NCI-H82 treated with DMSO at 0.1 percent for 48 hours (cell line): ENCODE data around the gene WDR19.
"Not testable (repeated sequence)": the region's sequence is repeated elsewhere in the genome, so short reads cannot be mapped to it uniquely, and the experiment has no call there.

Source experiments
- DNase-seq: peaks from one replicate; lab custom pipeline; 2025; ENCODE audit not compliant: unreplicated experiment; lab: John Stamatoyannopoulos, UW

The WDR19 gene

DNA sequence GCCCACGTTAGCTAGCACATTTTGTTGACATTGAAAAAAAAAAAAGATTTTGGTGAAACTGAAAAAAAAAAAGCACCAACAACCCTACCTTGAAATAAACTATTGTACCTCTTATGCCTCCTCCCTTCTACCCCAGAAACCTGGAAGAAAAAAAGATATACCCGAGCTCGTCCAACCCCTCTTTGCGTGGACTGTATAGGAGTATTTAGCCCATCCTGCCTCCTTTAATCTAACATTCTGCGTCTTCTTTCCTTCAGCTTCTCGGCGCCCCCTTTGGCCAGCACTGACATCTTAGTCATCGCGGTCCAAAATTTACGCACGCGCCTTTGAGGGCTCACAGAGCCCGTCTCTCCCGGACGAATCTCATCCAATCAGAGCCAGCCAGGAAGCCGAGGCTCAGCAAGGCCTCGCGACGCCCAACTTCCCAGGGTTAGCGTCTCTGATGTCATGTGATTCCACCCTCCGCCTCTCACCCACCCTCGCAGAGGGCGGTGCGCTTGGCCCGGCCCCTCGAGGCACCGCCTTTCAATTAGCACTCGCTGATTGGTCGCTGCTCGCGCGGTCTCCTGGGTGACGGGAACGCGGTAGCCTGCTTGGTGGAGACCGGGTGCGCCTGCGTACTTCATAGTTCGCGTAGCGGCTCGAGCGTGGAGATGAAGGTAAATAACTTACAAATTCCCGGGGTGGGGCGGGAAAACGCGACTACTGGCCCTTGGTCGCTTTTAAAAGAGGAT is at the start of gene WDR19:
Gene WDR19, plus strand, starts transcription at position 625 of the 734 bp plus-strand sequence. Its CDS starts 29 bp downstream, at position 654.
- peak; percentile 92 for DNase-seq

DNA sequence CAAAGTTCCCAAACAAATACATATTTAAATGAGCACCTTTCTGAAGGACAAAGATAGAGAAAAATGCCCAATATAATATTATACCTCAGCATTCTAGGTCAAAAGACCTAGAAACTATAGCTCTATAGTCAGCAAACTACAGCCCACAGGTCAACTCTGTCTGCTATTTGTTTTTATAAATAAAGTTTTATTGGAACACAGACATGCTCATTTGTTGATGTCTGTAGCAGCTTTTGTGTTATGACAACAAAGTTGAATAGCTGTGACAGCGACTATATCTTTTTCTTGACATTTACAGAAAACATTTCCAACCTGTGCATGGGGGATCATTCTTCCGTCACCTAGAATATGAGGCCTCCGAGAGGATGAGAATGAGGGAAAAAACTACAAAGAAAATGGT is 48.7 kb upstream of the WDR19 start:
- DNase-seq, result no peak

DNA sequence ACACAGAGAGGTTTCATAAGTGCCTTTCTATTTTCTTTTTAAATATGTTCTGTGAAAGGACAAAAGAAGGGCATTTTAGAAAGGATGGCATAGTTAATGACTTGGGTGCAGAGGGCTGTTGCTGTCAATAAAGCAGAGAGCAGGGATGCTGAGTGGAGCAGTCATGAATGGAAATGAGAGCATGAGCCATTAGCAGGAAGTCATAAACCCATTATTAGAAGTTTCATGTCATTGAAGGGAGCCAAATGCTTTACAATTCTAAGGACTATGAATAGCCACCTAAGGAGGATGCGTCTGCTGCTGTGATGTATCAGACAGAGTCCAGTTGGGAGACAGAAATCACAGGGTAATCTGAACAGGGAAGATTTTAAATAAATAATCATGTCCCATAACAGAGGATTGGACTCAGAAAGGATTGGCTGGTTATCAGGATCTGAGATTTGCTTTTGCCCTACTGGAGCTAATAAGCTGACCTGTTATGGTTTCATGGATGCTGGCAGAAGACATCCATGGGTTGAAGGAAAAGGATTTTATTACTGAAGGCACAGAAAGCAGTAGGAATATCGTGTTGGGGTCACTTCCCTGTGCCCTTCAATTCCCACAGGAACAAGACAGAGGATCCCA is 47.5 kb upstream of the WDR19 start:
- no peak for DNase-seq

DNA sequence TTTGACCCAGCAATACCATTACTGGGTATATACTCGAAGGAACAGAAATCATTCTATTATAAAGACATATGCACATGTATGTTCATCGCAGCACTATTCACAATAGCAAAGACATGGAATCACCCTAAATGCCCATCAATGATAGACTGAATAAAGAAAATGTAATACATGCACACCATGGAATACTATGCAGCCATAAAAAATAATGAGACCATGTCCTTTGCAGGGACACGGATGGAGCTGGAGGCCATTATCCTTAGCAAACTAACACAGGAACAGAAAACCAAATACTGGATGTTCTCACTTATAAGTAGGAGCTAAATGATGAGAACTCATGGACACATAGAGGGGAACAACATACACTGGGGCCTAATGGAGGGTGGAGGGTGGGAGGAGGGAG is 44.1 kb upstream of the WDR19 start:
- not testable (repeated sequence) for DNase-seq

DNA sequence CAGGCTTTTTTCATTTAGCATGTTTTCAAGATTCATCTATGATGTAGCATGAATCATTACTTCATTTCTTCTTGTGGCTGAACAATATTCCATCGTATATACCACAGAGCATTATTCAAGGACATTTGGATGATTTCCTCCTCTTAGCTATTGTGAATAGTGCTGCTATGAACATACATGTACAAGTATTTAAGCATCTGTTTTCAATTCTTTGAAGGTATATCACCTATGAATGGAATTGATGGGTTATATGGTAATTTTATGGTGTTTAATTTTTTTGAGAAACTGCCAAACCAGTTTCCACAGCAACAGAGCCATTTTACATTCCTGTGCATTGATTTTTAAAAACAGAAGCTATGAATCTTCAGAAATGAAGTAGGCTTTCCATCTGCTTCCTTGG is 36.1 kb upstream of the WDR19 start:
- no peak for DNase-seq

DNA sequence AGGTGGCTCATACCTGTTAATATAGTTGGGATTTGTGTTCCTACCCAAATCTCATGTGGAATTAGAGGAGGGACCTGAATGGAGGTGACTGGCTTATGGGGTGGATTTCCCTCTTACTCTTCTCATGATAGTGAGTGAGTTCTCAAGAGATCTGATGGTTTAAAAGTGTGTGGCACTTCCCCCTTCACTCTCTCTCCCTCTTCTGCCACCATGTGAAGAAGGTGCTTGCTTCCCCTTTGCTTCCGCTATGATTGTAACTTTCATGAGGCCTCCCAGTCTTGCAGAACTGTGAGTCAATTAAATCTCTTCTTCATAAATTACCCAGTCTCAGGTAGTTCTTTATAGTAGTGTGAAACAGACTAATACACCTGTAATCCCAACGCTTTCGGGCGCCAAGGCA is 28.3 kb upstream of the WDR19 start:
- DNase-seq, result no peak

DNA sequence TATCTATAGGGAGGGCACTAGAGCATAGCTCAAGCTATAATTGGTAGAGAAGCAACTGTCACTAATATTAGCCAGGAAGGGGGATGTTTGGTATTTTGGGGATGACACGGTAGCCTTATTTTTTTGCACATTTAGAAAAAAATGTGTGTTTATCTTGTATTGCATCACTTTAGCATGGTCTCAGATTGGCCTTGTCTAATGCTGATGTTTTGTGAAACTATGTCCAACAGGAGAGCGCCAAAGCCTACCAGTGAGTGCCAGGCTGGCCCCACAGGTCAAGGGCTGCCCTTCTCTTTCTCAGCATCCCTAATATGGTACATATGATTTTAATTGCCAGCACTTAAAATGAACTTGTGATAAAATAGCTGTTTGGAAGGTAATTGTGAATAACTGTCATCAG is 24.8 kb upstream of the WDR19 start:
- no peak for DNase-seq

DNA sequence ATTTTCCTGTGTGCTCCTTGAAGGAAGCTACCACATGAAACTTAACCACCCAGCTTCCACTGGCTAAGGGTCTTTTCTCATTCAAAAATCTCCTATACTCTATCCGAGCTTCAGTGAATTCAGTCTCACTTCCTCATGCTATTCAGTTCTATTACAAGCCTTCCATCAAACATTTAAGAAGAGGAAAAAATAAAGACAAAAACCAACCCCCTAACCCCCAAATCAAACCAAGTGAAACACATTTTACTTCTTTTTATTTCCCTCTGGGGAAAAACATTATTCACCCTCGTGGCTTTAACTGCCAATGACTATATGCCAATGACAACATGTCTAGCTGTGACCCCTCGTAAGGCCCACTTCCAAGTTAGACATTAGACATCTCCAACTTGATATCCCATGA is 16.2 kb upstream of the WDR19 start:
- DNase-seq, result no peak

DNA sequence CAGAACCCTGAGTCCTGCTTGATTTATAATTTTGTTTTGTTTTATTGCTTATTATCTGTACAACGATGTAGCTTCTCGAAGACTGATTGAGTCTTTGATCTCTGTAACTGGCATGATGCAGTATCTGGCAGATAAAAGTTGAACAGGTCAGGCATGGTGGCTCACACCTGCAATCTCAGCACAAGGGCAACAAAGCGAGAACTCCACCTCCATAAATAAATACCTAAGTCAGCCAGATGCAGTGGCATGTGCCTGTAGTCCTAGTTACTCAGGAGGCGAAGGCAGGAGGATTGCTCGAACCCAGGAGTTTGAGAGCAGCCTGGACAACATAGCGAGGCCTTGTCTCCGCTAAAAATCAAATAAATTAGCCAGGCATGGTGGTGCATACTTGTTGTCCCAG is 15.7 kb upstream of the WDR19 start:
- DNase-seq, result no peak

DNA sequence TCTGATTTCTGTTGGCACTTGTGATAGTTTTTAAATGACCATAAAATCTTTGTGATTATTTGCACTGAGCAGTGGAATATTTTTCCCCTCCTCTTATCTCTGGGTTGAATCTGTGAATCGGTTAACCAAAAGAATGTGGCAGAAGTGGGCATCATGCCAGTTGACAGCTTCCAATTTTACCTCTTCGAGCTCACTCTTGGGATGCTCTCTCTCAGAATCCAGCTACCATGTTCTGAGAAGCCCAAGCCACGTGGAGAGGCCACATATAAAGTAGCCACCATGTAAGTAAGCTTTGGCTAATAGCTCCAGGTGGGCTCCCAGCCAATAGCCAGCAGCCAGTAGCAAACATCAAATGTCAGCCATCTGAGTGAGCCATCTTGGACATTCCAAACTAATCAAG is 12.9 kb upstream of the WDR19 start:
- DNase-seq, result no peak

DNA sequence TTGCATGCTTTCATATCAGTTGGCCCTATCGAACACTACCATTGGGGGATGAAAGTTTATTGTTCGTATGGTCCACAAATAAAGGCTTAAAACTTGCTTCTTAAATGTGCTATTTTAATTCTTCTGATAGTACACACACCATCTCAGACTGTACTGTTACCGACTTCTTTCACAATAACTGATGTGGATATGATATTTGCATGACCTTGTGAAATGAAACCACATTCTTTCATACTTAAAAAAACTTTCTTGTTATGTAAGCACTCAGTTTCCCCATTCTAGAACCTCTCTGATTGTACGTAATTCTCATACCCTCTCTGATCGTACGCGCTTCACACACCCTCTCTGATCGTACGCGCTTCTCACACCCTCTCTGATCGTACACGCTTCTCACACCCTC is 12.0 kb upstream of the WDR19 start:
- no peak for DNase-seq

DNA sequence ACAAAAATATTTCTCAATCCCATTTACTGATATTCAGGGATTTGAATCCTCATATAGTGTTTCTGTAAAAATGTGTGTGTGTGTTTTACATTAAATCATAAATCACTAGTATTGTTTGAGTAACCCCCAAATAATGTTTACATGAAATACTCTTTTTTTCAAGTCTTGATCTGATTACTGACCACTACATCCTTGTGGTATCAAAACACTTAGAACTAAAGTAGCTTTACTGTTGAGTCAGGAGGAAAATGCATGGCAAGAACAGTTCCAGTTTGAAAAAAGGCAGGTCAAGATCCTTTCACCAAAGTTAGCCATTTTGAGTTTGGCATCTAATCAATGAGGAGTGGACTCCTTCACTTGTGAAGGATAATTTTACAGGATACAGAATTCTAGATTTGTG is 3.6 kb upstream of the WDR19 start:
- no peak for DNase-seq

DNA sequence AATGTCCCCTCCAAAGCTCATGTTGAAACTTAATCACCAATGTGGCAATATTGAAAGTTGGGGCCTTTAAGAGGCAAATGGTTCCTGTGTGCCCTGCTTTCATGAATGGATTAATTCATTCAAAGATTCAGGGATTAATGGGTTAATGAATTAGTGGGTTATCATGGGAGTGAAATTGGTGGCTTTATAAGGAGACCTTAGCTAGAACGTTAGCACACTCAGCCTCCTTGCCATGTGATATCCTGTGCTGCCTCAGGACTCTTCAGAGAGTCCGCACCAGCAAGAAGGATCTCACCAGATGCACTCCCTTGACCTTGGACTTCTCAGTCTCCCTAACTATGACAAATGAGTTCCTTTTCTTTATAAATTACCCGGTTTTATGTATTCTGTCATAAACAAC is 2.6 kb upstream of the WDR19 start:
- DNase-seq, result no peak

DNA sequence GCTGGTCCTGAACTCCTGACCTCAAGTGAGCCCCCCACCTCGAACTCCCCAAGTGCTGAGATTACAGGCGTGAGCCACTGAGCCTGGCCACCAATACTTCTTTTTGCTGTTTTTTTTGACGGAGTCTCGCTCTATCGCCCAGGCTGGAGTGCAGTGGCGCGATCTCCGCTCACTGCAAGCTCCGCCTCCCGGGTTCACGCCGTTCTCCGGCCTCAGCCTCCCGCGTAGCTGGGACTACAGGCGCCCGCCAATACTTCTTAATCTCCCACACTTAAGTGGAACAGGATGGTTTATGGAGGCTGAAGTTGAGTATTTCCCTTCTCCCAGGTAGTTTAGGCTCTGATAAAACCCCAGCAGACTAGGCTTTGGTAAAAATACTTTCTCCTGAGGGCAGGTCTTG is 1.7 kb upstream of the WDR19 start:
- not testable (repeated sequence) for DNase-seq

DNA sequence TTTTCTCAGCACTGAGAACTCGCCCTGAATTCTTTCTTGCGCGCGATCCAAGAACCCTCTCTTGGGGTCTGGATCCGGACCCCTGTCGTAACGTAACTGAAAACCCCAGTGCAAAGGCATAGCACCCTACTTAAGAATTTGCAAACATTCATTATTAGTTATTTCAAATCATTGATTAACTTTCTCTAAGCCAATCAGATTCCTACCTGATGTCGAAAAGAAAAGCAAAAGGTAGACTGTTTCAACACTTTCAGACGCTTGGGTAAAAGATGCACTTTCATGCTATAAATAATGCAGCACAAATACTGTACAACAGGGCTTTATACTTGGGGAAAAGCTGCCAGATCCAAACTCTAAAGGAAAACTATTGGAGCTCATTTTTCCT is 817 bp upstream of the WDR19 start:
- no peak for DNase-seq

DNA sequence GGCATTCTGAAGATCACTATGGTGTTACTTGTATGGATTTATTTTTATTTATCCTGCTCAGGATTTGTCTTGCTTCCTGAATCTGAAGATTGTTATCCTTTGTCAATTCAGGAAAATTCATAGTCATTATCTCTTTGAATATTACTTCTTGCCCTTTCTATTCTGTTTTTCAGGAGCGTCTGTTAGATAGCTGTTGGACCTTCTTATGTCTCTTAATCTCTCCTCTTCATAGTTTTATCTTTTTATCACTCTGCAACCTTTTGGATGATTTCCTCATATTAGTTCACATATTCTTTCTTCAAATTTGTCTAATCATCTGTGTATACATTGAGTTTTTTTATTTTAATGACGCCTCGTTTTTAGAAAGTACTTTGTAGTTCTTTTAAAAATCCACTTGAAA is 19.6 kb downstream of the WDR19 start:
- no peak for DNase-seq

DNA sequence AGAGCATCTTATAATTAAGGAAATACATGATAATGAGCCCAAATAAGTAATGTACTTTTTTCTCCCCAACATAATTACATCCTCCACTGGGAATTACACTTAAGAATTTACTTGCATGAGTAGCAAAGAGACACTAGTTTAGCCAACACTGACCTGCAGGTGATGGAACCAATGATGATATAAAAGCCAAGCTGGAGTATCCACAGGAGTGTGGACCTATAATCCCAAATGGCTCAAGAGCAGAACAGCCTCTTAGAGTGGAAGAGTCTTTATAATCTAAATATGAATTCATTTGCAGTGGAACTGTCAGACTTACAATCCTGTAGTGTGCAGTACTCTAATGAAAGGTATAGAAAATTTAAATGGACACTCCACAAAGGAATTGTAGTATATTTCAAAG is 22.2 kb downstream of the WDR19 start:
- no peak for DNase-seq

DNA sequence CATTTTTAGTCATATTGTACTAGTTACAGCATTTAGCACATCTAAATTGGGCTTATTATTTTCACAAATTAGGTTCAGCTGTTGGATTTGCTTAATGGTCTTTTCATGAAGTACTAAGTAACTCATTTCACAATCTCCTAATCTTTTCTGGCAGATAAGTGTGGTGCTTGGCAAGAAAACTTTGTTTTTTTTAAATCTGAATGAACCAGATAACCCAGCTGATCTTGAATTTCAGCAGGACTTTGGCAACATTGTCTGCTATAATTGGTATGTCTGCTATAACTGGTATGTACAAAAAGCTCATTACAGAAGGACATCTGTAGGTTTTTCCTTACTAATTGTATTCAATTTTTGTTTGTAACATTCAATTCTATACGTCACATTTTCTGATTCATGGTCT is 22.7 kb downstream of the WDR19 start:
- DNase-seq, result no peak

DNA sequence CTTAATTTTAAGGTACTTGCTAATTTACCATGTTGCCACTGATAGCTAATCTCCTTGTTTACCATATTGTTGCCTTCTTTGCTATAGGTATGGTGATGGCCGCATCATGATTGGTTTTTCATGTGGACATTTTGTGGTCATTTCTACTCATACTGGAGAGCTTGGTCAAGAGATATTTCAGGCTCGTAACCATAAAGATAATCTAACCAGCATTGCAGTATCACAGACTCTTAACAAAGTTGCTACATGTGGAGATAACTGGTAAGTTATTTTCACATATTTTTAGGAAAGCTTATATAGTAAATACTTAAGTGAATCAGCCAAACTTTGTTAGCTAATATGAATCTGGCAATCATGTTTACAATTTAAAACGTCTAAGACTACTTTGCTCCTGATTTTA is 23.1 kb downstream of the WDR19 start:
- DNase-seq, result no peak

DNA sequence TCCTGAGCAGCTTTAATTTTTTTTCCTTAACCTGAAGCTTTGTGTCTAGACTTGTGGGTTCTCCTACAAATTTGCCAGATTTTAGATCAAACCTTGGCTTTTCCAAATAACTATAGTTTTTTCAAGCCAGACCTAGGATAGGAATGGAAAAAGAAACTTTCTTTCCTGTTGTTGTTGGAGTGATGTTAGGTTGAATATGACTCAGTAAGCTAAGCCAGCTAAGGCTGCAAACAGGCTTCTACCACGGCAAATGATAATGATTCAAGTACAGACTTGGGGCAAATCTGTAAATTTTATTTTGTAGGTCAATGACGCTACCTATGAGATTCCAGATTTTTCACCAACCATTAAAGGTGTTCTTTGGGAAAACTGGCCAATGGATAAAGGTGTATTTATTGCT is 45.6 kb downstream of the WDR19 start:
- no peak for DNase-seq

DNA sequence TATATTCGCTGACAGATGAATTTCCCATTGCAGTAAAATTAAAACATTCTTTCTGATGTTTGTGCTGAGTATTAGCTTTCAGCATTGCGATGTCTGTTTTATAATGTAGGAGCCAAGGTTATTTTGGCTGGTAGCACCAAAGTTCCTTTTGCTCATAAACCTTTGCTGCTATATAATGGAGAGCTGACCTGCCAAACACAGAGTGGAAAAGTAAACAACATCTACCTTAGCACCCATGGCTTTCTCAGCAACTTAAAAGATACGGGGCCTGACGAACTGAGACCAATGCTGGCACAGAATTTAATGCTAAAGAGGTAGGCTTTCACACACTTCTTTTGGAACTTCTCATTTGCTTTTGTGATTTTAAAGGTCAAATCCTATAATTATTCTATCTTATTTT is 46.0 kb downstream of the WDR19 start:
- no peak for DNase-seq

DNA sequence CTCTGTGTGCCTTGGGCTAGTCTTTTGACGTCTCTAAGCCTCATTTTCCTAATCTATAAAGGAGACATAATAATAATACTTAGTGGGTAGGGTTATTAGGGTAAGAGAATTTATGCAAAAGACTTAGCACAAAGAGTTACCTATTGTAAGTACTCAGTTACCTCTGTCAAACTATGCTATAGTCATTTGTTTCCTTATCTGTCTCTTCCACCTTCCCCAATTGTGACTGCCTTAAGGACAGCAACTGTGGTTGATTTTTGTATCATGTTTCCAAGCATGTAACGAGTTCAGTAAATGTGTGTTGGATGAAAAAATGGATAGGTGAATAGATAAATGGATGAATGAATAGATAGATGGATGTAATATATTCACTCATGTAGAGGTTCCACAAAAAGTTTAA is 48.1 kb downstream of the WDR19 start:
- no peak for DNase-seq

DNA sequence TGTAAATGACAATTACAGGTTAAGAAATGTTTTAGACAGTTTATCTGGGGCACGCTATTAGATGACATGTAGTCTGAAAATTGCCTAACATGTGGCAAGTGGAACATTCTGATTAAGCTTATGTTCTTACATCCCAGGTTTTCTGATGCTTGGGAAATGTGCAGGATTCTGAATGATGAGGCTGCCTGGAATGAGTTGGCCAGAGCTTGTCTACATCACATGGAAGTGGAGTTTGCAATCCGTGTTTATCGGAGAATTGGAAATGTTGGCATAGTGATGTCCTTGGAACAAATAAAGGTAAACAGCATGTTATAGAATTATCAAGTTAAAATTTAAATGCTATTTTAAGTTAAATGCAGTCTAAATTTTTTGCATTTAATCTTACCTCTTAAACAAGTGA is 49.3 kb downstream of the WDR19 start:
- no peak for DNase-seq
